NCI-H1694 treated with DMSO at 0.1 percent for 48 hours (cell line): Measurements from ENCODE around the gene ZFYVE1.

Experiments
- DNase-seq: peaks from one replicate; lab custom pipeline; 2025; lab: John Stamatoyannopoulos, UW

The ZFYVE1 gene

DNA sequence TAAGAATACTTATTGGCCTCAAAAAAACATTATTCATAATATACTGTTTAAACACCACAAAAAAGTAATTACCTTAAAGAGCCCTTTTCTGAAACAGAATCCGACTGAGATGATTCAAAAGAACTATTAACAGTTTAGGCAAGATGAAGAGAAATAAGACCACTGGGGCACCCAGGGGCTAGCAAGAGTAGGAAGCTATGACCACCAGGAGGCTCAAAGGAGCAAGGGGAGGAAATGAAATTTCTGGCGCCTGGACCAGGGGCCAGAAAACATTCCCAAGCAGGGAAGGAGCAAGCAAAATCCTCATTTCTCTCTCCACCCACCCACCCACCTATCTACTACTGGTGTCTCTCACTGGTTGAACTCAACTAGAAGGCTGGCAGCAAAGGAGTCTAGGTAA, 106.9 kb downstream of the ZFYVE1 start:
- no peak for DNase-seq
